Brain pericyte (primary cell): ENCODE results near the gene CNRIP1.

Source experiments
- DNase-seq: peaks from one replicate; pipeline ENCODE4 v3.0.0-alpha.2; 2012; ENCODE audit warnings: low read depth, low spot score

The CNRIP1 gene

DNA sequence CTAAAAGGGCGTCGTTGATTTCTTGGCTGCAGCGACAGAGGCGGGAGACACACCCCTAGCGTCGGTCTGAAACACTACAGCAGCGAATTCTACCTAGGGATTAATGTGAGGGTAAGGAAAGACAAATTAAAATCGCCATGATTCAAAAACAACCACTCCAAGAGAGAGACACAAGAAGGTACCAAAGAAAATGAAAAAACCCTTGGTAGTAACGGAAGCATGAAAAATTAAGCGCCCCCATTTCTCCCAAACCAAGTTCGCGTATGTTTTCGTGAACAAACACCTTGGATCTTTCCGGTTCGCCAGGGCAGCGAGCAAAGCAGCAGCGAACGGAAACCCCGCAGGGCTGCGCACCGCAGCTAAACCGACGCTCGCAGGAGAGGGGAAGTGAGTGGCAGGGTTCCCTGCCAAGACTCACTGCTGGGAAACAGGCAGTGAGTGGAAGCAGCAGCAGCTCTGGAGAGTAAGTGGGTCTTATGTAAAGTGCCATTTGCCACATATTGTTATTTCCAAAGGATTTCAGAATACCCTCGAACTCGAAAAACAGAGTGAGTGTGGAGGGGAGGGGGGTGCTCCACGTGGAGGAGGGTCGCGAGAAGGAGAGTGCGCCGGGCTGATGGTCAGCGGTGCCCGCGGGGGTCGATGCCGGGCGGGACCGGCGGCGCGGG is 68.4 kb downstream of the CNRIP1 start:
- DNase-seq: peak; percentile 43

DNA sequence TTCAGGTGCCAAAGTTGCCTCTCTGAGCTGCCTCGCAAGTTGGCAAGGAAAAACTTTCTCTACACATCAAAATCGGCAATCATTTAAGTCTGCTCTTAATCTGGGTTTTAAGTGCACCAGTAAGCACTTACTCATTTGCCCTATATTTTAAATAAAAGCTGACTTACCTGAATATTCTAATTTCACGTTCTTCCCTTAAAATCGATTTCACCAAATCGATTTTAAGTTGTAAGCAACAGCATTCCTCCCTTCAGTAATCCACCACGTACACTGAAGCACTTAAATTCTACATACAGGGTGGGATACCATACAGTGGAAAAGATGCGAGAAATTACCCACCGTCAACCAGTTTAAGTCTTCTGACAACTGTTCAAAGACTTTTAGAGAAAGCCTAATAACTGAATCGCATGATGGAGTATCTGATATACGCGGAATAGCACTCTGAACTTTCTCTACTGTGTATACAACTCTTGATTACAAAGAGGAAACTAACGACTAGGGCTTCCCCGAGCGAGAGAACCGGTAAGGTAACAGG is 69.0 kb downstream of the CNRIP1 start:
- DNase-seq: no peak

DNA sequence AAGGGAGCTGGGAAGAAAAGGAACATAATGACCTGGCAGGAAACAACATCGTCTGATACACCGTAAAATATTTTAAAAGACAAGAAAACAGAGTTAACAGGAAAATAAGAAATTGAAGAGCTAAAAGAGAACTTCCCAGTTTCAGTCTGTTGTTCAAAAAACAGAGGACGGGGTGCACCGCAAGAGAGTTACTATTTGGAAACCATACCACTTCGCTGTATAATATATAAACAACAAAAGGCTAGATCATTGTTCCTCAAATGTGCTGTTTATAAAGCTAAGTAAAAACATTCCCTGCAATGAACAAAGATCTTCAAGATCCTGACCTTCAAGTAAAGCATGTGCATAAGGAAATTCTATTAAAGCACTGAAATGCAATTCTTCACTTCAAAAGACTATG is 69.6 kb downstream of the CNRIP1 start:
- DNase-seq: no peak

DNA sequence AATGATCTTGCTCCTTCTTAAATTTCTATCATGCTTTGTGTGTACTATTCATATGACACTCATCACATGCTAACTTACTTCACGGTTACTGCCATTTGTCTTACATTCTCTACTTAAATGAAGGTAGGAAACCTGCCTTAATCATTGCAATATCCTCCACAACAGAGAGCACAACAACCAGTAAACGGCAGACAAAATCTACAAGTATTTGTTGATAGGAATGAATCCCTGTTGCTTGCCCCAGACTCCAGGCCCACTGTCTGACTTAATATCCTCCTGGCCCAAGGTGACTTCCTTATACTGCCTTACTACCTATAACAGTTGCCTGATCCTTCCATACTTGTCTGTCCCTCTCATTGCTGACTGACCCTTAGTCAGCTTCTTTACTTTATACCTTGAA is 70.9 kb downstream of the CNRIP1 start:
- no peak for DNase-seq

DNA sequence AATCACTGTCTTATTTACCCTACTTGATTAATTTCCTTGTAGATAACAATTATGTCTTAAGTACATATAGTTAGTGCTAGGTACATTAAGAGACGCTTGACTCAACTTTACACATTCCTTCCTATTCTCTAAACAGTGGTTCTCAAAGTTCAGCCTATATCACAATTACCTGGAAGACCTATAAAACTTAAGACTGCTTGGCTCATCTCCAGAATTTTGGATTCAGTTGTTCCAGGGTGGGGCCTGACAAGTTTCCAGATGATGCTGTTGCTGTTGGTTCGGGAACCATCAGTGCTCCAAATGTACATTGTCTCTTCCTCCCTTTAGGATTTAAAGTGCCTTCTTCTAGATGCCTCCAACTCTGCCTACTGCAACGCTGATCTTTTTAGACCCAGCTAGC is 71.4 kb downstream of the CNRIP1 start:
- no peak for DNase-seq

DNA sequence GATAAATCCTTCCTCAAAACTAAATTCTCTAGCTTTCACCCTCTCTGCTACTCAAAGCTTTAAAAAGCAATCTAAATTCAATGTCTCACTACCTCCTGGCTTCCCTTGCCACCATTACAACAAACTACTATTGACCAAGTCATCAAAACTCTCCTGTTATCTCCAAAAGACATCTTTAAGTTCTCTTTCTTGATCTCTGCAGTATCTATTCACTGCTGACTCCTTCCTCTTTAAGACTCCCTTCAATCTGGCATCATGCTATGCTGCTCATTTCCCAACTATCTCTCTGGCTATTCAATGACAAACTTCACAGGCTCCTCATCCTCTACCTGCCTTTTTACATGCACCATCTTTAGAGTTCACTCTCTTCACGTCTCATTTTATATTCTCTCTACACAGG is 73.4 kb downstream of the CNRIP1 start:
- DNase-seq: no peak

DNA sequence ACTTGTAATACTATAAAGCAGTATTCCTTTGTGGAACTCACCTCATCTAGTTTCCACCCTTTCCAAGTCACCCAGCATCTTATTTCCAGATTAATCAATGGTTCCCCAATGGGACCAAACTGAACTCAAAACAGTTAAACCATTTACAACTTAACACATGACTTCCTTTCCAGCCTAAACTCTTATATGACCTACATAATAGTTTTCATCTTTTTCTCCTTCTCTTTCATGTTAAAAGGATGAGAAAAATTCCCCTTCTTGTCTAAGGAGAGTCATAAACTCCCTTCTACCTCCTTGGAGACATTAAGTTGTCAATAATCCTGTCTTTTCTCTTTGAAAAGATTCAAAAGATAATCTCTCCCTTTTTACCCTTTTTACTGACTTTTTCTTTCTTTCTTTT is 74.1 kb downstream of the CNRIP1 start:
- DNase-seq: no peak

DNA sequence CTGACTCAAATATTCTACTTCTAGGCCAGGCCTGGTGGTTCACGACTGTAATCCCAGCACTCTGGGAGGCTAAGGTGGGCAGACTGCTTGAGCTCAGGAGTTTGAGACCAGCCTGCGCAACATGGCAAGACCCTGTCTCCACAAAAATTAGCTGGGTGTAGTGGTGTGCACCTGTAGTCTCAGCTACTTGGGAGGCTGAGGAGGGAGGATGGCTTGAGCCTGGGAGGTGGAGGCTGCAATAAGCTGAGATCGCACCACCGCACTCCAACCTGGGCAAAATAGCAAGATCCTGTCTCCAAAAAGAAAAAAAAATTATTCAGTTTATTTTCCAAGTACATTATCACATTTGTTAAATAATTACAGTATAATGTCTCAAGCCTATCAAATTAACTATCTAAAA is 74.7 kb downstream of the CNRIP1 start:
- no peak for DNase-seq

DNA sequence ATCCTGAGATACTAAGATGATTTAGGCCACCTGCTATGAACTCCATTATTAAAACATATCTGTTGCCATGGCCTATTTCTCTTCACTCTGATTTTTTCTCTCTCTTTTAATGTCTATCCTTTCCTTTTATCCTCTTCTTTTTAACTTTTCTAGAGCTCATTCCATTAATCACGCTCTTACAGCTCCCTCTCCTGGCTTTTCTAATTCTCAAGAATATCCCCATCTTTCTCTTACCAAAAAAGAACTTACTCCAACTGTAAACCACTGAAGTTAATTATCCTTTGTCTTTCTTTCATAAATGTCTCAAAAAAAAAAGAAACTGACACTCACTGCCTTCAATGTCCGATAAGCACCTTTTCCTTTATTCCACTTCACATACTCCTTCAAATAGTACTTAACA is 75.3 kb downstream of the CNRIP1 start:
- DNase-seq: no peak
